Measurements from ENCODE around the gene APMAP. TPM values are rescaled to one million over a fixed set of nuclear protein-coding genes. Genes with fewer than 3 reads are reported as not detected.

Gene APMAP
- total RNA-seq, 1 experiment from 2014 or later = 82.7 TPM

GRCh38 chr20:24980291-24981053 lies 12.1 kb downstream of the APMAP start:
- H3K36me3 ChIP-seq (ENCODE audit: control insufficient read depth in 1 of 2, insufficient read depth in 2 of 2, low read length in 2 of 2) = peaks cover 7 to 22% of the 10 kb centered on the region in 2 experiments; a peak in 3 of 4 replicates
- no peaks in the 10 kb centered on the region for H3K9me2 ChIP-seq (ENCODE audit: insufficient read depth)
- intact Hi-C loops (cut with micrococcal nuclease) = no loop called here
- H3K4me3 ChIP-seq (replicated peaks in 1 of 2; ENCODE audit: low read depth in 1 of 2, low read length in 2 of 2) = no peak overlapping the region
- no peak for DNase-seq (ENCODE audit: low read depth, low spot score)
- no peaks in the 10 kb centered on the region for H4K20me1 ChIP-seq (ENCODE audit: insufficient read depth)
- H3K9ac ChIP-seq (ENCODE audit: low read length) = no peak overlapping the region
- H3K4me2 ChIP-seq (ENCODE audit: low read length) = no peak overlapping the region
- ATAC-seq = no peak
- peaks cover 62% of the 10 kb centered on the region for H3K79me2 ChIP-seq (ENCODE audit: insufficient read depth, low read length)
- BruUV-seq (replicated peaks) = no TSS peak
- peaks cover 0 to 5% of the 10 kb centered on the region in 2 experiments; a peak in 2 of 4 replicates for H3K9me3 ChIP-seq (ENCODE audit: control insufficient read depth in 1 of 2, insufficient read depth in 1 of 2, low read depth in 1 of 2, low read length in 2 of 2)
- H3K27ac ChIP-seq (ENCODE audit: low read depth, low read length) = no peak overlapping the region
- ChIA-PET CTCF (no interaction called here), POLR2A (no interaction called here), RAD21 (ENCODE audit: low non-redundant PET in 1 of 2, low total read pairs in 2 of 2, uncharacterized antibody in 2 of 2, unreplicated experiment in 2 of 2) (no interaction called here)
- TF ChIP-seq EGR1 (IDR thresholded peaks at IDR 0.05; ENCODE audit: low read depth) (no peak), POLR2AphosphoS5 (IDR thresholded peaks at IDR 0.05; ENCODE audit: low read depth, low read length) (no peak), CBX3 (IDR thresholded peaks at IDR 0.05; ENCODE audit: low read depth) (no peak), POLR2A (IDR thresholded peaks at IDR 0.05; ENCODE audit: borderline replicate concordance, extremely low read depth, insufficient read depth, insufficient read length) (no peak), SP1 (IDR thresholded peaks at IDR 0.05; ENCODE audit: low read depth) (no peak), SIN3A (IDR thresholded peaks at IDR 0.05; ENCODE audit: low read depth) (no peak), YY1 (IDR thresholded peaks at IDR 0.05; ENCODE audit: extremely low read depth, insufficient replicate concordance, low read depth, low read length) (no peak), ZFX (IDR thresholded peaks at IDR 0.05) (no peak), ZNF274 (IDR thresholded peaks at IDR 0.05; ENCODE audit: low read depth, low read length) (no peak), TCF7L2 (IDR thresholded peaks at IDR 0.05; ENCODE audit: borderline replicate concordance, extremely low read depth, insufficient read depth, insufficient read length) (no peak), REST (IDR thresholded peaks at IDR 0.05; ENCODE audit: low read depth) (no peak), FOSL1 (IDR thresholded peaks at IDR 0.05; ENCODE audit: low read depth) (no peak), EZH2phosphoT487 (IDR thresholded peaks at IDR 0.05; ENCODE audit: borderline replicate concordance) (no peak)
- TF ChIP-seq, protein P1, sequence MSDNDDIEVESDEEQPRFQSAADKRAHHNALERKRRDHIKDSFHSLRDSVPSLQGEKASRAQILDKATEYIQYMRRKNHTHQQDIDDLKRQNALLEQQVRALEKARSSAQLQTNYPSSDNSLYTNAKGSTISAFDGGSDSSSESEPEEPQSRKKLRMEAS (IDR thresholded peaks at IDR 0.05) = no peak
- TF ChIP-seq, protein P2, sequence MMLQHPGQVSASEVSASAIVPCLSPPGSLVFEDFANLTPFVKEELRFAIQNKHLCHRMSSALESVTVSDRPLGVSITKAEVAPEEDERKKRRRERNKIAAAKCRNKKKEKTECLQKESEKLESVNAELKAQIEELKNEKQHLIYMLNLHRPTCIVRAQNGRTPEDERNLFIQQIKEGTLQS (IDR thresholded peaks at IDR 0.05) = no peak
- H2AFZ ChIP-seq (ENCODE audit: low read depth, low read length, poor library complexity, severe bottlenecking) = no peak overlapping the region
- no peaks in the 10 kb centered on the region for H3K4me1 ChIP-seq (ENCODE audit: control insufficient read depth in 1 of 2, insufficient read depth in 2 of 2, low read length in 2 of 2)
- no peaks in the 10 kb centered on the region for H3K27me3 ChIP-seq (ENCODE audit: insufficient read depth, low read length)
